ENCODE results near the gene ITM2B.

ITM2B gene

GRCh38 chr13:48311223-48311622, 78.2 kb downstream of the ITM2B start:
- DNase-seq (ENCODE audit: low spot score) = no peak

GRCh38 chr13:48315969-48316650, 83.1 kb downstream of the ITM2B start:
- no peak for DNase-seq (ENCODE audit: low spot score)

- no peak for DNase-seq (ENCODE audit: low spot score)
Observed at GRCh38 chr13:48316826-48317510, 84.0 kb downstream of the ITM2B start.

GRCh38 chr13:48317511-48318376, 84.7 kb downstream of the ITM2B start:
- DNase-seq (ENCODE audit: low spot score) = no peak

- DNase-seq (ENCODE audit: low spot score) = no peak
Observed at GRCh38 chr13:48318377-48318811, 85.4 kb downstream of the ITM2B start.

- DNase-seq (ENCODE audit: low spot score) = no peak
Observed at GRCh38 chr13:48318821-48319511, 86.0 kb downstream of the ITM2B start.
